Measurements from ENCODE around the gene IL18RAP.
A peak's percentile ranks its signal among the peaks of the same experiment; 100 is the strongest.

Gene IL18RAP

DNA sequence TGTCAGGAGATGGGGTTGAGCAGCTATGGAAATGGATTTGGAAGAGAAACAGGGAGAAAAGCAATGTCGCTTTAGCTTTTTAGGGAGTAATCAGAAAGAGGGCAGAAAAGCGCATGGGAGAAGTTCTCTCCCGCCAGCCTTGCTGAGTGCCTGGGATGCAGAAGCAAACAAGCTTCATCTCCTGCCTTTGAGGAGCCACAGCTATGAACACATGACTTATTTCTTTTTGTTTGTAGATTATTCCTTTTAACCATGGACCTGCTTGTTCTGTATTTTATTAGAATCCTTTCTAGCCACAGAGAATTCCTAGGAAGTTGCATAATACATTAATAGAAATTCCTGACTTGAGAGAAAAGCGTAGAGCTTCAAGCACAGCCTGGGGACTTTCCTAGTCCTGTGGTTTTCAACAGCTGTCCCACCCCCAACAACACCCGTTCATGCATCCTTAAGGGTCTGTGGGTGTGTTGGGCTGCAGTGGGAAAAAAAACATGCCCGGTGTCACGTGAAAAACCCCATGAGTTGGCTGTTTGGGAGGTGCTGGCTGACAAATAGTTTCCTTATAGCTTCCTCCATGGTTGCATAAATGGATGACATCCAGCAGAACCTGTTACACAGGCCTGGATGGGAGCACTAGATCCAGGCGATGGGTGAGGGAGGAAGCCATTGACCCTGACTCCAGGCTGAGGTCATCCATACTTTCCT, 65.0 kb downstream of the IL18RAP start:
- peak; percentile 43 for DNase-seq (ENCODE audit: low read depth)
- no peak overlapping the region for H3K4me3 ChIP-seq (replicated peaks; ENCODE audit: low read depth, low read length)
- TF ChIP-seq, protein P1, sequence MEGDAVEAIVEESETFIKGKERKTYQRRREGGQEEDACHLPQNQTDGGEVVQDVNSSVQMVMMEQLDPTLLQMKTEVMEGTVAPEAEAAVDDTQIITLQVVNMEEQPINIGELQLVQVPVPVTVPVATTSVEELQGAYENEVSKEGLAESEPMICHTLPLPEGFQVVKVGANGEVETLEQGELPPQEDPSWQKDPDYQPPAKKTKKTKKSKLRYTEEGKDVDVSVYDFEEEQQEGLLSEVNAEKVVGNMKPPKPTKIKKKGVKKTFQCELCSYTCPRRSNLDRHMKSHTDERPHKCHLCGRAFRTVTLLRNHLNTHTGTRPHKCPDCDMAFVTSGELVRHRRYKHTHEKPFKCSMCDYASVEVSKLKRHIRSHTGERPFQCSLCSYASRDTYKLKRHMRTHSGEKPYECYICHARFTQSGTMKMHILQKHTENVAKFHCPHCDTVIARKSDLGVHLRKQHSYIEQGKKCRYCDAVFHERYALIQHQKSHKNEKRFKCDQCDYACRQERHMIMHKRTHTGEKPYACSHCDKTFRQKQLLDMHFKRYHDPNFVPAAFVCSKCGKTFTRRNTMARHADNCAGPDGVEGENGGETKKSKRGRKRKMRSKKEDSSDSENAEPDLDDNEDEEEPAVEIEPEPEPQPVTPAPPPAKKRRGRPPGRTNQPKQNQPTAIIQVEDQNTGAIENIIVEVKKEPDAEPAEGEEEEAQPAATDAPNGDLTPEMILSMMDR (IDR thresholded peaks at IDR 0.05; ENCODE audit: low read length, missing control alignments): no peak

DNA sequence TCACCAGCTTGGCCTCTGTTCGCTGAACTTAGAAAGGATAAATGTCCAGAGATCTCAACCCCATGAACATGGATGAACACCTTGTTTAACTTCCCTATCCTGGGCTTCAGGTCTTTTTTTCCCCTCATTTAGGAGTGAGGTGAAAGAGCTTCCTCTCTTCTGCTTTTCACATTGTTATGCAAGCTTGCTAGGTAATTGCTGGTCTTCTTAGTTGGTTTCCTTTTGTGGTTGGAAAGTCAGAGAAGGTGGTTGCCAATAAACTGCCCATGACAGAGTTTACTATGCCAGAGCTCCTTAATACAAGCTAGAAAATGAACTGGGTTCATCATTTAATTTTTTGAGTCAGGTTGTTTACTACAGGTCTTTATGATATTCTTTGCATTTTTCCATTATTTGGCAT, 66.7 kb downstream of the IL18RAP start:
- DNase-seq (ENCODE audit: low read depth): no peak
- no peak overlapping the region for H3K4me3 ChIP-seq (replicated peaks; ENCODE audit: low read depth, low read length)
- TF ChIP-seq, protein P1 (IDR thresholded peaks at IDR 0.05; ENCODE audit: low read length, missing control alignments): no peak

DNA sequence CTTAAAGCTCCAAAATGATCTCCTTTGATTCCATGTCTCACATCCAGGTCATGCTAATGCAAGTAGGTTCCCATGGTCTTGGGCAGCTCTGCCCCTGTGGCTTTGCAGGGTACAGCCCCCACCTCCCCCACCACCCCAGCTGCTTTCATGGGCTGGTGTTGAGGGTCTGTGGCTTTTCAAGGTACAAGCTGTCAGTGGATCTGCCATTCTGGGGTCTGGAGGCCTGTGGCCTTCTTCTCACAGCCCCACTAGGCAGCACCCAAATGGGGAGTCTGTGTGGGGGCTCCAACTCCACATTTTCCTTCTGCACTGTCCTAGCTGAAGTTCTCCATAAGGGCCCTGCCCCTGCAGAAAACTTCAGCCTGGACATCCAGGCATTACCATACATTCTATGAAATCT, 69.0 kb downstream of the IL18RAP start:
- no peak overlapping the region for H3K4me3 ChIP-seq (replicated peaks; ENCODE audit: low read depth, low read length)
- no peak for DNase-seq (ENCODE audit: low read depth)
- TF ChIP-seq, protein P1 (IDR thresholded peaks at IDR 0.05; ENCODE audit: low read length, missing control alignments): no peak

DNA sequence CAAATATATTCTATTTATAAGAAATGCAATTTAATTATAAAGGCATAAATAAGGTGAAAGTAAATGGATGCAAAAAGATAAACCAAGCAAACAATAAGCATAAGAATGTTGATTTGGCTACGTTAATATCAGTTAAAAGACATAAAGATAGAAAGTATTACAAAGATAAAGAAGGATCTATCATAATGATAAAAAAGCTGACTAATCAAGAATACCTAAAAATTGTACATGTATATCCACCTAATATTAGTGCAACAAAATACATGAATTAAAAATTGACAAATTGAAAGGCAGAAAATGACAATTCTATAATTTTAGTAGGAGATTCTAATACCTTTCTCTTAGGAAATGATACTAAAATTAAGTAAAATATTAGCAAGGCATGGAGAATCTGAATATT, 71.6 kb downstream of the IL18RAP start:
- TF ChIP-seq, protein P1 (IDR thresholded peaks at IDR 0.05; ENCODE audit: low read length, missing control alignments): no peak
- H3K4me3 ChIP-seq (replicated peaks; ENCODE audit: low read depth, low read length): no peak overlapping the region
- no peak for DNase-seq (ENCODE audit: low read depth)

DNA sequence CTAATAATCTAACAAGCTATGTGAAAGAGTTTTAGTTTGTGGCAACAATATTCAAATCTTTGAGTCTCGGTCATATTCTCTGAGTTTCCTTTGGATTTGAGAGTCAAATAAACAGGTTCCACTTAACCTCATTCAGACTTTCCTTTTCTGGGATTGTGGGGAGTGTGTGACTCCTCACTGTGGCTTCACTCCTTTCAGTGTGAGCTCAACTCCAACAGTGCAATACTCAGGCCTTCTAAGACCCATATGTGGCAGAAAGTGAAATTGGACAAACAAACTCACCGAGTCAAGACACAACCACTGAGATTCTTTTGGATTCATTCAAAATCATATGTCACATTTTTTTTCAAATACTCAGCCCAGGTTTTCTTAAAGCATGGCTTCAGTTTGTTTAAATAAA, 75.5 kb downstream of the IL18RAP start:
- no peak overlapping the region for H3K4me3 ChIP-seq (replicated peaks; ENCODE audit: low read depth, low read length)
- no peak for DNase-seq (ENCODE audit: low read depth)
- TF ChIP-seq, protein P1 (IDR thresholded peaks at IDR 0.05; ENCODE audit: low read length, missing control alignments): no peak

DNA sequence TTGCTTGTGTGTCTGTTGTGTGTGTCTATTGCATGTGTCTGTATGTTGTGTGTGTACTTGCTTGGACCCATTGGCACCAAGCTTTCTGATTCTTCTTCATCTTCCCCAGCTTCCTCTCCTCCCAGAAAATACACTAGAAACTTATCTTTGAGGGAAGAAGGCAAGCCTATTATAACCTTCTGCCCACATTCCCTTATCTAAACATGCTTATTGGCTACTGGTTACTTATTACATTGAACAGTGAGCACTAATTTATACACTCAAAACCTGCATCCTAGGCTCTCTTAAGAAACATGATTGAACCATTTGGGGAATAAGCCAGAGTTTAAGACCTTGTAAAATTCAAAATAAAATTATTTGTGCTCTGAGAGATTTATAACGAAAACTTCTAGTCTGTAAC, 76.6 kb downstream of the IL18RAP start:
- no peak overlapping the region for H3K4me3 ChIP-seq (replicated peaks; ENCODE audit: low read depth, low read length)
- no peak for DNase-seq (ENCODE audit: low read depth)
- TF ChIP-seq, protein P1 (IDR thresholded peaks at IDR 0.05; ENCODE audit: low read length, missing control alignments): no peak

Measured in fibroblast of pulmonary artery (primary cell).